Sciatic nerve (tissue), 2 donors: Measurements from ENCODE around the gene SLC30A9. TPM values are rescaled to one million over a fixed set of nuclear protein-coding genes. Genes with fewer than 3 reads are reported as not detected.

Experiments
- ATAC-seq: fragments of 200-7000 bp; cut with Tn5 transposase; one replicate; pipeline ENCODE4 v1.9.1; 2020; ENCODE audit warnings: mild to moderate bottlenecking, moderate library complexity
- DNase-seq: peaks from one replicate; pipeline ENCODE4 v3.0.0-alpha.2; 2020; ENCODE audit warnings: low spot score
- intact Hi-C: fragments of 100-400 bp; cut with DNase I; formaldehyde crosslinking; loops from one replicate; pipeline ENCODE4 v1.14.2; 2022
- total RNA-seq: library from RNA; stranded (reverse); fragmentation: NEBNext Ultra II Directional; extraction: Animal tissue kit (Norgen Biotek cat#: 25700); gene quantifications from one replicate; pipeline ENCODE4 v1.2.1, GENCODE V29; 2021
- donor health status: DM: no; HTN: no; CAD: no.
- donor health status: DM: no; HTN: no; CAD: no.

SLC30A9 gene
- total RNA-seq, 1 donor from 2014 or later = 55.1 TPM

GRCh38 chr4:42112846-42113245 is 122.5 kb downstream of the SLC30A9 start:
- ATAC-seq (no peak), DNase-seq (no peak)
- intact Hi-C loops = no loop called here

GRCh38 chr4:42119886-42120285 is 129.6 kb downstream of the SLC30A9 start:
- intact Hi-C loops = no loop called here
- no peak for DNase-seq
- ATAC-seq = peak; percentile 22

- ATAC-seq = no peak
- intact Hi-C loops = no loop called here
- DNase-seq = no peak
Observed at GRCh38 chr4:42122237-42122636, 131.9 kb downstream of the SLC30A9 start.

- ATAC-seq = no peak
- DNase-seq = no peak
- intact Hi-C loops = no loop called here
Observed at GRCh38 chr4:42123071-42123644, 132.8 kb downstream of the SLC30A9 start.

GRCh38 chr4:42132099-42132498 is 141.8 kb downstream of the SLC30A9 start:
- ATAC-seq (no peak), DNase-seq (no peak)
- intact Hi-C loops = no loop called here

- ATAC-seq (no peak), DNase-seq (no peak)
- intact Hi-C loops = no loop called here
Observed at GRCh38 chr4:42133006-42133405, 142.7 kb downstream of the SLC30A9 start.

GRCh38 chr4:42136371-42136770 is 146.0 kb downstream of the SLC30A9 start:
- intact Hi-C loops = no loop called here
- no peak for ATAC-seq
- DNase-seq = no peak

Other genes starting within 250 kb of the SLC30A9 start
- not detected for gene PHOX2B, start 241.8 kb upstream of the SLC30A9 start, total RNA-seq
- 51.7 TPM for gene TMEM33, start 55.1 kb upstream of the SLC30A9 start, total RNA-seq
- 0.36 TPM for gene DCAF4L1, start 8.8 kb upstream of the SLC30A9 start, total RNA-seq
- gene BEND4, start 162.1 kb downstream of the SLC30A9 start, total RNA-seq = 0.94 TPM